Glutamatergic neuron (in vitro differentiated cells): ENCODE results near the gene HOMER1. TPM values are rescaled to one million over a fixed set of nuclear protein-coding genes. Genes with fewer than 3 reads are reported as not detected.

Experiments
- DNase-seq: peaks from one replicate; pipeline ENCODE4 v3.0.0; 2022
- H3K27ac Mint-ChIP-seq: one replicate; pipeline ENCODE4 v1.8.0; 2020; ENCODE audit warnings: mild to moderate bottlenecking, mixed read lengths, inconsistent platforms; ENCODE audit not compliant: unreplicated experiment
- H3K27me3 Mint-ChIP-seq: one replicate; pipeline ENCODE4 v1.8.0; 2020; ENCODE audit warnings: mild to moderate bottlenecking, moderate library complexity, mixed read lengths, inconsistent platforms; ENCODE audit not compliant: unreplicated experiment
- H3K36me3 Mint-ChIP-seq: one replicate; pipeline ENCODE4 v1.8.0; 2020; ENCODE audit warnings: mild to moderate bottlenecking, mixed read lengths, inconsistent platforms; ENCODE audit not compliant: unreplicated experiment
- H3K4me1 Mint-ChIP-seq: one replicate; pipeline ENCODE4 v1.8.0; 2020; ENCODE audit warnings: mild to moderate bottlenecking, low read depth, mixed read lengths, inconsistent platforms; ENCODE audit not compliant: unreplicated experiment
- H3K4me3 Mint-ChIP-seq: one replicate; pipeline ENCODE4 v1.8.0; 2020; ENCODE audit warnings: mild to moderate bottlenecking, mixed read lengths, inconsistent platforms; ENCODE audit not compliant: unreplicated experiment
- H3K9me3 Mint-ChIP-seq: one replicate; pipeline ENCODE4 v1.8.0; 2020; ENCODE audit warnings: mild to moderate bottlenecking, moderate library complexity, mixed read lengths, inconsistent platforms; ENCODE audit not compliant: unreplicated experiment
- CTCF ChIP-seq: fragments of 200-600 bp; sonication (generic); IDR thresholded peaks from one replicate; pipeline ENCODE4 v1.5.0; 2021; ENCODE audit not compliant: partially characterized antibody, unreplicated experiment
- total RNA-seq: library from RNA; stranded (reverse); fragmentation: NEBNext Ultra II Directional; extraction: Animal tissue kit (Norgen Biotek cat#: 25700); gene quantifications from one replicate; pipeline ENCODE4 v1.2.1, GENCODE V29; 2021; ENCODE audit not compliant: unreplicated experiment

Gene HOMER1
- total RNA-seq, 1 donor from 2014 or later = 19.7 TPM

- H3K9me3 Mint-ChIP-seq = no peaks in the 10 kb centered on the region
- no peak overlapping the region for H3K27ac Mint-ChIP-seq
- no peaks in the 10 kb centered on the region for H3K27me3 Mint-ChIP-seq
- DNase-seq = no peak
- no peaks in the 10 kb centered on the region for H3K4me1 Mint-ChIP-seq
- H3K36me3 Mint-ChIP-seq = peaks cover 4% of the 10 kb centered on the region
- no peak overlapping the region for H3K4me3 Mint-ChIP-seq
- no peak for TF ChIP-seq CTCF
Measured at GRCh38 chr5:79546782-79547428, 33.0 kb upstream of the HOMER1 start.

- no peak for TF ChIP-seq CTCF
- H3K27ac Mint-ChIP-seq = no peak overlapping the region
- H3K27me3 Mint-ChIP-seq = no peaks in the 10 kb centered on the region
Measured at GRCh38 chr5:79544131-79544530, 30.2 kb upstream of the HOMER1 start.

GRCh38 chr5:79540939-79541338 is 27.0 kb upstream of the HOMER1 start:
- DNase-seq = no peak
- Mint-ChIP-seq H3K36me3 (no peaks in the 10 kb centered on the region), H3K27ac (no peak overlapping the region), H3K27me3 (no peaks in the 10 kb centered on the region), H3K4me3 (no peak overlapping the region), H3K9me3 (no peaks in the 10 kb centered on the region), H3K4me1 (no peaks in the 10 kb centered on the region)
- no peak for TF ChIP-seq CTCF

More at GRCh38 chr5:79544131-79544530, 30.2 kb upstream of the HOMER1 start:
- Mint-ChIP-seq H3K4me1 (no peaks in the 10 kb centered on the region), H3K36me3 (no peaks in the 10 kb centered on the region), H3K9me3 (no peaks in the 10 kb centered on the region), H3K4me3 (no peak overlapping the region)
- DNase-seq = no peak

- Mint-ChIP-seq H3K27ac (no peak overlapping the region), H3K4me1 (no peaks in the 10 kb centered on the region), H3K4me3 (no peak overlapping the region), H3K36me3 (no peaks in the 10 kb centered on the region), H3K27me3 (no peaks in the 10 kb centered on the region), H3K9me3 (no peaks in the 10 kb centered on the region)
- DNase-seq = no peak
- TF ChIP-seq CTCF = no peak
Measured at GRCh38 chr5:79536193-79536906, 22.4 kb upstream of the HOMER1 start.
